Trophoblast cell (in vitro differentiated cells and primary cell): Measurements from ENCODE around the gene SLC50A1.

Source experiments
- DNase-seq, 2 donors: peaks; one replicate each; pipeline ENCODE4 v3.0.0-alpha.2; 2016
- H2AFZ ChIP-seq: 2 replicates; pipeline ENCODE4 v1.6.1; 2013; ENCODE audit warnings: low read length, moderate library complexity, mild to moderate bottlenecking; ENCODE audit not compliant: insufficient read depth, poor library complexity
- H2AK5ac ChIP-seq: 2 replicates; pipeline ENCODE4 v1.6.1; 2013; ENCODE audit warnings: mild to moderate bottlenecking, low read length
- H2BK120ac ChIP-seq: 2 replicates; pipeline ENCODE4 v1.6.1; 2013; ENCODE audit warnings: low read length, mild to moderate bottlenecking, moderate library complexity; ENCODE audit not compliant: insufficient read depth, poor library complexity
- H2BK12ac ChIP-seq: 2 replicates; pipeline ENCODE4 v1.6.1; 2013; ENCODE audit warnings: mild to moderate bottlenecking, low read length, moderate library complexity
- H2BK5ac ChIP-seq: 2 replicates; pipeline ENCODE4 v1.6.1; 2013; ENCODE audit warnings: low read length, low read depth, moderate library complexity, mild to moderate bottlenecking; ENCODE audit not compliant: poor library complexity
- H3K14ac ChIP-seq: 2 replicates; pipeline ENCODE4 v1.6.1; 2013; ENCODE audit warnings: mild to moderate bottlenecking, low read length
- H3K18ac ChIP-seq: 2 replicates; pipeline ENCODE4 v1.6.1; 2013; ENCODE audit warnings: mild to moderate bottlenecking, low read length
- H3K23ac ChIP-seq: 2 replicates; pipeline ENCODE4 v1.6.1; 2013; ENCODE audit warnings: low read length
- H3K27ac ChIP-seq: 2 replicates; pipeline ENCODE4 v1.5.1; 2013; ENCODE audit warnings: low read depth, mild to moderate bottlenecking, inconsistent platforms, low read length, moderate library complexity
- H3K27me3 ChIP-seq: 2 replicates; pipeline ENCODE4 v1.6.1; 2013; ENCODE audit warnings: inconsistent platforms, mild to moderate bottlenecking, low read length, moderate library complexity; ENCODE audit not compliant: insufficient read depth
- H3K36me3 ChIP-seq, 2 experiments: 1 replicate in 1 of 2; 2 replicates in 1 of 2; pipeline ENCODE4 v1.6.1; 2013; ENCODE audit warnings: low read length in 2 of 2, mild to moderate bottlenecking in 2 of 2, moderate library complexity in 1 of 2; ENCODE audit not compliant: insufficient read depth in 2 of 2, control insufficient read depth in 1 of 2
- H3K4ac ChIP-seq: 2 replicates; pipeline ENCODE4 v1.6.1; 2013; ENCODE audit warnings: low read depth, mild to moderate bottlenecking, low read length, moderate library complexity
- H3K4me1 ChIP-seq, 2 experiments: 1 replicate in 1 of 2; 2 replicates in 1 of 2; pipeline ENCODE4 v1.6.1; 2013; ENCODE audit warnings: low read length in 2 of 2, mild to moderate bottlenecking in 2 of 2, moderate library complexity in 1 of 2; ENCODE audit not compliant: insufficient read depth in 2 of 2, control insufficient read depth in 1 of 2
- H3K4me2 ChIP-seq: 2 replicates; pipeline ENCODE4 v1.6.1; 2013; ENCODE audit warnings: inconsistent platforms, mild to moderate bottlenecking, low read length, moderate library complexity
- H3K4me3 ChIP-seq: 2 replicates; pipeline ENCODE4 v1.5.1; 2013; ENCODE audit warnings: mild to moderate bottlenecking, low read depth, low read length, inconsistent platforms
- H3K79me1 ChIP-seq: one replicate; pipeline ENCODE4 v1.6.1; 2013; ENCODE audit warnings: low read length
- H3K79me2 ChIP-seq: 2 replicates; pipeline ENCODE4 v1.6.1; 2013; ENCODE audit warnings: low read length, mild to moderate bottlenecking; ENCODE audit not compliant: control insufficient read depth, insufficient read depth, poor library complexity
- H3K9ac ChIP-seq: 2 replicates; pipeline ENCODE4 v1.6.1; 2013; ENCODE audit warnings: mild to moderate bottlenecking, low read length
- H3K9me3 ChIP-seq: 2 replicates; pipeline ENCODE4 v1.6.1; 2013; ENCODE audit warnings: low read depth, mild to moderate bottlenecking, control low read depth, inconsistent platforms, low read length; ENCODE audit not compliant: insufficient read depth
- H4K12ac ChIP-seq: 2 replicates; pipeline ENCODE4 v1.6.1; 2013; ENCODE audit warnings: low read depth, mild to moderate bottlenecking, low read length, moderate library complexity
- H4K8ac ChIP-seq: 2 replicates; pipeline ENCODE4 v1.6.1; 2013; ENCODE audit warnings: low read depth, mild to moderate bottlenecking, low read length, moderate library complexity
- H4K91ac ChIP-seq: one replicate; pipeline ENCODE4 v1.6.1; 2013; ENCODE audit warnings: low read depth, mild to moderate bottlenecking, low read length, moderate library complexity
- WGBS: extraction: QIAGEN DNeasy Blood & Tissue Kit; methylation state at CpG from one replicate; pipeline ENCODE4 v1.1.7; 2013; ENCODE audit warnings: missing lambda C conversion rate; ENCODE audit not compliant: insufficient read length, insufficient coverage; ENCODE audit errors: extremely low coverage; 5-methylcytosine and 5-hydroxymethylcytosine counted together

Gene SLC50A1

DNA sequence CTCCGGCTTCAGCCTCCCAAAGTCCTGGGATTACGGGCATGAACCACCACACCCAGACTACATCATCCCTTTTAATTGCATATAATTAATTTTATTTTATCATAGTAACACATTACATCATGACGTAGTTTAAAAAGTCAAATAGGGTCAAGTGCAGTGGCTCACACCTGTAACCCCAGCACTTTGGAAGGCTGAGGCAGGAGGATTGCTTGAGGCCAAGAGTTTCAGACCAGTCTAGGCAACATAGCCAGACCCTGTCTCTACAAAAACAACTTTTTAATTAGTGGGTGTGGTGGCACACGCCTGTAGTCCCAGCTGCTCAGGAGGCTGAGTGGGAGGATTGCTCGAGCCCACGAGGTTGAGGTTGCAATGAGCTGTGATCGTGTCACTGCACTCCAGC lies 36.3 kb upstream of the SLC50A1 start:
- DNase-seq = no peak
- no peak overlapping the region for H3K9ac ChIP-seq
- no peak overlapping the region for H3K4me2 ChIP-seq
- H2BK120ac ChIP-seq = no peak overlapping the region
- no peak overlapping the region for H2AFZ ChIP-seq
- no peaks in the 10 kb centered on the region for H3K79me1 ChIP-seq
- H3K18ac ChIP-seq = no peak overlapping the region
- no peak overlapping the region for H2BK5ac ChIP-seq
- no peak overlapping the region for H4K8ac ChIP-seq
- no peaks in the 10 kb centered on the region for H3K27me3 ChIP-seq
- no peak overlapping the region for H4K91ac ChIP-seq
- H3K4ac ChIP-seq = no peak overlapping the region
- no peak overlapping the region for H3K14ac ChIP-seq
- no peaks in the 10 kb centered on the region for H3K36me3 ChIP-seq
- no peak overlapping the region for H3K4me3 ChIP-seq
- H3K23ac ChIP-seq = no peak overlapping the region
- no peaks in the 10 kb centered on the region for H3K4me1 ChIP-seq
- H3K79me2 ChIP-seq = no peaks in the 10 kb centered on the region
- H2AK5ac ChIP-seq = no peak overlapping the region
- no CpG with 5 or more reads among the region's 7 CpGs for WGBS
- H3K27ac ChIP-seq = no peak overlapping the region
- H2BK12ac ChIP-seq = no peak overlapping the region
- no peak overlapping the region for H4K12ac ChIP-seq
- H3K9me3 ChIP-seq = no peaks in the 10 kb centered on the region

DNA sequence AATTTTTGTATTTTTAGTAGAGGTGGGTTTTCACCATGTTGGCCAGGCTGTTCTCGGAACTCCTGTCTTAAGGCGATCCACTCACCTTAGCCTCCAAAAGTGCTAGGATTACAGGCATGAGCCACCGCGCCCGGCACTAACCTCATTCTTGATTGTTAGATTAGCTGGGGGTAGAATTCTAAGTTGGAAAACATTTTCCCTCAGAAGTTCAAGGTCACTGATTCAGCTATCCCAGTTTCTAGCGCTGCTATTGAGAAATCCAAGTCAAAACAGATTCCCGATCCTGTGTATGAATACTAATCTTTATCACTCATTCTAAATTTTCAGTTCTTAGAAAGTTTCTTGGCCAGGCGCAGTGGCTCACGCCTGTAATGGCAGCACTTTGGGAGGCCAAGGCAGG lies 32.3 kb upstream of the SLC50A1 start:
- Histone ChIP-seq H3K4me2 (no peak overlapping the region), H3K9me3 (no peaks in the 10 kb centered on the region), H3K36me3 (no peaks in the 10 kb centered on the region), H4K12ac (no peak overlapping the region), H2BK5ac (no peak overlapping the region), H3K18ac (no peak overlapping the region), H2BK12ac (no peak overlapping the region), H2AK5ac (no peak overlapping the region), H3K27me3 (no peaks in the 10 kb centered on the region), H3K27ac (no peak overlapping the region), H4K8ac (no peak overlapping the region), H3K4me3 (no peak overlapping the region), H3K4ac (no peak overlapping the region), H3K4me1 (peaks cover 0 to 3% of the 10 kb centered on the region in 2 experiments), H3K79me2 (no peaks in the 10 kb centered on the region), H4K91ac (no peak overlapping the region), H2BK120ac (no peak overlapping the region), H2AFZ (no peak overlapping the region), H3K9ac (no peak overlapping the region), H3K23ac (no peak overlapping the region), H3K79me1 (no peaks in the 10 kb centered on the region), H3K14ac (no peak overlapping the region)
- no CpG with 5 or more reads among the region's 9 CpGs for WGBS
- peak; percentile 75 to 77 for DNase-seq

DNA sequence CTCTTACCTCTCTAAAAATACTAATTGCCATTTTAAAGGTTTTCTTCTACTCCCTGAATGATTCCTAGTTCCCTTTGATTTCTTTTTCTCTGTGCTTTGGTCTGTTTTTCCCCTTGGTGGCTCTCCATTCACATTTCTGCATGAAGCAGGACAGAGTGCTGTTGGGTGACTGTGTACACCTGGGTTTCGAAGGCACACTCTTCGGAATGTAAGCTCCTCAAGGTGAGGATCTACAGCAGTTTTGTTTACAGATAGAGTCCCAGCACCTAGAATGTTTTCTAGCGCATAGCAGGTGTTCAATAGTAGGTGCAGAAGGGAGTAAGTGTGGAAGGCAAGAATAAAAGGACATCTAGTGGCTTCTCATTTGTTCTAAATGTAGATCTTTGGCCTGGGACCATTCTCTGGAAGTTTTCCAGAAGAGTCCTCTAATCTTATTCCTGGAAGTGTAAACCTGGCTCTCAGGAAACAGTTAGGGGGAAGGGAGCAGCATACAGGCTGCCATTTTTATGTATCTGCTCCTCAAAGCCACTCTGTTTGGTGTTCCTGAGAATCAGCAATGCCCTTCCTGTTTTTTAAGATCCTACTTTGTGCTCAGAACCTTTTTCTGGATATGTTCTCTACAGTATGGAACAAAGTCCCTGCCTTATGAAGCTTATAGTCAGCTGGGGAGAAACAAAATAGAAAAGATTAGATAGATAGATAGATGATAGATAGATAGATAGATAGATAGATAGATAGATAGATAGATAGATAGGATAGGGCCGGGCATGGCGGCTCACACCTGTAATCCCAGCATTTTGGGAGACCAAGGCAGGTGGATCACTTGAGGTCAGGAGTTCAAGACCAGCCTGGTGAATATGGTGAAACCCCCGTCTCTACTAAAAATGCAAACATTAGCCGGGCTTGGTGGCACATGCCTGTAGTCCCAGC lies 30.8 kb upstream of the SLC50A1 start:
- Histone ChIP-seq H3K36me3 (no peaks in the 10 kb centered on the region), H3K23ac (no peak overlapping the region), H4K8ac (no peak overlapping the region), H4K12ac (no peak overlapping the region), H3K79me2 (no peaks in the 10 kb centered on the region), H3K27ac (no peak overlapping the region), H3K79me1 (no peaks in the 10 kb centered on the region), H3K4me1 (peaks cover 0 to 3% of the 10 kb centered on the region in 2 experiments), H3K18ac (no peak overlapping the region), H2AFZ (no peak overlapping the region), H3K4me3 (no peak overlapping the region), H3K14ac (no peak overlapping the region), H2BK12ac (no peak overlapping the region), H3K9me3 (no peaks in the 10 kb centered on the region), H3K27me3 (no peaks in the 10 kb centered on the region), H3K4ac (no peak overlapping the region), H3K4me2 (no peak overlapping the region), H2BK5ac (no peak overlapping the region), H2AK5ac (no peak overlapping the region), H2BK120ac (no peak overlapping the region), H3K9ac (no peak overlapping the region), H4K91ac (no peak overlapping the region)
- DNase-seq = no peak
- no CpG with 5 or more reads among the region's 7 CpGs for WGBS

DNA sequence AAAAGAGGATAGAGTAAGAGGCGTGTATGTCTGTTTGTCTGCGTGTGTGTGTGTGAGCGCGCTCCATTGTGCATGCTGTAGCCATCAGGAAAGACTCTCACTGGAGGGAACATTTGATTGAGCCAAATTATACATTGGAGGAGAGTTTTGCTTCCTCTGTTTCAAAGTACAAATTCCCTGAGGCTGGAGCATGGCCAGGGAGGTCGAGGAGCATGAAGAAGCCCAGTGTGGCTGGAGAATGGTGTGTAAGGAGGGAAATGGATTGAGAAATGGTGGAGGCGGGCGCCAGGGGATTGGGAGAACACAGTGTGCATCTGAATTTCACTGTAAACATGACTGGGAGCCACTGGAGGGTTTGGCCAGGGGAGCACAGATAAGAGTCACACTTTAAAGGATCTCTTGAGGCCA lies 30.0 kb upstream of the SLC50A1 start:
- H3K14ac ChIP-seq = no peak overlapping the region
- H3K79me1 ChIP-seq = no peaks in the 10 kb centered on the region
- H2BK120ac ChIP-seq = no peak overlapping the region
- no peak overlapping the region for H4K91ac ChIP-seq
- no peak overlapping the region for H3K27ac ChIP-seq
- no peak overlapping the region for H3K18ac ChIP-seq
- peak; percentile 97 to 98 for DNase-seq
- no peak overlapping the region for H2BK5ac ChIP-seq
- no peaks in the 10 kb centered on the region for H3K27me3 ChIP-seq
- no CpG with 5 or more reads among the region's 7 CpGs for WGBS
- no peak overlapping the region for H2AK5ac ChIP-seq
- no peaks in the 10 kb centered on the region for H3K79me2 ChIP-seq
- H4K8ac ChIP-seq = no peak overlapping the region
- no peak overlapping the region for H3K4me3 ChIP-seq
- no peak overlapping the region for H3K4ac ChIP-seq
- H3K36me3 ChIP-seq = no peaks in the 10 kb centered on the region
- no peak overlapping the region for H2BK12ac ChIP-seq
- no peak overlapping the region for H2AFZ ChIP-seq
- peaks cover 0 to 3% of the 10 kb centered on the region in 2 experiments for H3K4me1 ChIP-seq
- no peak overlapping the region for H4K12ac ChIP-seq
- no peak overlapping the region for H3K4me2 ChIP-seq
- no peak overlapping the region for H3K23ac ChIP-seq
- no peaks in the 10 kb centered on the region for H3K9me3 ChIP-seq
- H3K9ac ChIP-seq = no peak overlapping the region
